WTC11 (cell line): ENCODE measurements around the gene DDX4. TPM values are rescaled to one million over a fixed set of nuclear protein-coding genes. Genes with fewer than 3 reads are reported as not detected.
A peak's percentile ranks its signal among the peaks of the same experiment; 100 is the strongest.
"Not testable (repeated sequence)": the region's sequence is repeated elsewhere in the genome, so short reads cannot be mapped to it uniquely, and the experiment has no call there.

Experiments
- ATAC-seq: fragments of 200-7000 bp; cut with Tn5 transposase; 2 replicates; pipeline ENCODE4 v1.10.0; 2021; ENCODE audit warnings: mild to moderate bottlenecking, moderate library complexity
- CTCF ChIA-PET: fragments of 300-600 bp; sonication (Branson Sonifier 250); formaldehyde crosslinking; loops from one replicate; lab custom pipeline; 2021; ENCODE audit warnings: antibody characterized with exemption; lab: Charles Lee
- POLR2A ChIA-PET: fragments of 350-600 bp; sonication (Branson Sonifier 250); formaldehyde crosslinking; loops from one replicate; lab custom pipeline; 2021; ENCODE audit warnings: antibody characterized with exemption; lab: Charles Lee
- DNase-seq: peaks from one replicate; pipeline ENCODE4 v3.0.0; 2021; ENCODE audit warnings: low spot score
- H3K27ac Mint-ChIP-seq: 2 replicates; pipeline ENCODE4 v1.8.0; 2021; ENCODE audit warnings: mixed read lengths
- H3K27me3 Mint-ChIP-seq: 2 replicates; pipeline ENCODE4 v1.8.0; 2021; ENCODE audit warnings: low read depth, mild to moderate bottlenecking, moderate library complexity, mixed read lengths
- H3K36me3 Mint-ChIP-seq: 2 replicates; pipeline ENCODE4 v1.8.0; 2021; ENCODE audit warnings: mixed read lengths
- H3K4me1 Mint-ChIP-seq: 2 replicates; pipeline ENCODE4 v1.8.0; 2022; ENCODE audit warnings: mixed read lengths
- H3K4me3 Mint-ChIP-seq: 2 replicates; pipeline ENCODE4 v1.8.0; 2021; ENCODE audit warnings: mild to moderate bottlenecking, moderate library complexity, mixed read lengths
- H3K9me3 Mint-ChIP-seq: 2 replicates; pipeline ENCODE4 v1.8.0; 2021; ENCODE audit warnings: mixed read lengths
- CREM ChIP-seq: sonication (generic); formaldehyde crosslinking; IDR thresholded peaks from 2 replicates; pipeline ENCODE4 v1.8.1; 2022; ENCODE audit warnings: mild to moderate bottlenecking, missing genetic modification reagents, moderate library complexity
- ESRRA ChIP-seq: sonication (generic); formaldehyde crosslinking; IDR thresholded peaks from 2 replicates; pipeline ENCODE4 v1.8.1; 2022; ENCODE audit warnings: mild to moderate bottlenecking, missing genetic modification reagents, borderline replicate concordance
- KAT7 ChIP-seq: sonication (generic); formaldehyde crosslinking; IDR thresholded peaks from 2 replicates; pipeline ENCODE4 v1.8.1; 2023; ENCODE audit warnings: missing genetic modification reagents, mild to moderate bottlenecking, borderline replicate concordance
- RORB ChIP-seq: fragments of 250-450 bp; sonication (Bioruptor Pico); IDR thresholded peaks from 2 replicates; pipeline ENCODE4 v1.9.0; 2021; ENCODE audit warnings: mild to moderate bottlenecking
- TEAD1 ChIP-seq: sonication (generic); formaldehyde crosslinking; IDR thresholded peaks from 2 replicates; pipeline ENCODE4 v1.8.0; 2022; ENCODE audit warnings: mild to moderate bottlenecking, missing genetic modification reagents
- ZNF317 ChIP-seq: sonication (generic); formaldehyde crosslinking; IDR thresholded peaks from 2 replicates; pipeline ENCODE4 v1.8.1; 2023; ENCODE audit warnings: low read depth, mild to moderate bottlenecking, moderate library complexity, missing genetic modification reagents, borderline replicate concordance
- ZNF396 ChIP-seq: fragments of 250-450 bp; sonication (Bioruptor Pico); IDR thresholded peaks from 2 replicates; pipeline ENCODE4 v1.8.0; 2021; ENCODE audit warnings: mild to moderate bottlenecking, moderate library complexity, borderline replicate concordance
- total RNA-seq: library from RNA; stranded (reverse); gene quantifications from 3 replicates; pipeline ENCODE4 v1.2.3, GENCODE V29; 2021
- TF ChIP-seq, protein P1 (sequence below): sonication (generic); formaldehyde crosslinking; IDR thresholded peaks from 2 replicates; pipeline ENCODE4 v1.8.1; 2023; ENCODE audit warnings: mild to moderate bottlenecking, missing genetic modification reagents, moderate library complexity
- TF ChIP-seq, protein P2 (sequence below): sonication (generic); formaldehyde crosslinking; conservative IDR thresholded peaks from 2 replicates; pipeline ENCODE4 v1.8.1; 2023; ENCODE audit warnings: mild to moderate bottlenecking, low read depth, missing genetic modification reagents, moderate library complexity
- TF ChIP-seq, protein P3 (sequence below): fragments of 250-450 bp; sonication (Bioruptor Pico); IDR thresholded peaks from 2 replicates; pipeline ENCODE4 v1.9.0; 2021; ENCODE audit warnings: mild to moderate bottlenecking, borderline replicate concordance
- TF ChIP-seq, protein P4 (sequence below): sonication (generic); formaldehyde crosslinking; IDR thresholded peaks from 2 replicates; pipeline ENCODE4 v1.8.1; 2023; ENCODE audit warnings: mild to moderate bottlenecking, missing genetic modification reagents
- TF ChIP-seq, protein P5 (sequence below): sonication (generic); formaldehyde crosslinking; IDR thresholded peaks from 2 replicates; pipeline ENCODE4 v1.8.0; 2022; ENCODE audit warnings: mild to moderate bottlenecking, missing genetic modification reagents

DDX4 gene
- total RNA-seq, 1 experiment from 2014 or later = not detected

DNA sequence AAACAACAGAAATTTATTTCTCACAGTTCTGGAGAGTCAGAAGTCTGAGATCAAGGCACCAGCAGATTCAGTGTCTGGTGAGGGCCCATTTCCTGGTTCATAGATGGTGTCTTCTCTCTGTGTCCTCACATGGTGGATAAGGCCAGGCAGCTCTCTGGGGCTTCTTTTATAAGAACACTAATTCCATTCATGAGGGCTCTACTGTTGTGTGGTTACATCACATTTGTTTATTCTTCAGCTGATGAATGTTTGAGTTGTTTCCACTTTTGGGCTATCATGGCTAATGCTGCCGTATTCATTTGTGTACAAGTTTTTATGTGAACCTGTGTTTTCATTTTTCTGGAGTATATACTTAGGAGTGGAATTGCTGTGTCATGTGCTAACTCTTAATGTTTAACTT lies 35.2 kb downstream of the DDX4 start (continued):
- TF ChIP-seq, protein P1, sequence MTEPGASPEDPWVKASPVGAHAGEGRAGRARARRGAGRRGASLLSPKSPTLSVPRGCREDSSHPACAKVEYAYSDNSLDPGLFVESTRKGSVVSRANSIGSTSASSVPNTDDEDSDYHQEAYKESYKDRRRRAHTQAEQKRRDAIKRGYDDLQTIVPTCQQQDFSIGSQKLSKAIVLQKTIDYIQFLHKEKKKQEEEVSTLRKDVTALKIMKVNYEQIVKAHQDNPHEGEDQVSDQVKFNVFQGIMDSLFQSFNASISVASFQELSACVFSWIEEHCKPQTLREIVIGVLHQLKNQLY (CRISPR knock-in tag) = no peak
- TF ChIP-seq ZNF396 (CRISPR knock-in tag) (no peak), ZNF317 (CRISPR knock-in tag) (no peak), ESRRA (no peak), RORB (no peak)
- TF ChIP-seq, protein P2, sequence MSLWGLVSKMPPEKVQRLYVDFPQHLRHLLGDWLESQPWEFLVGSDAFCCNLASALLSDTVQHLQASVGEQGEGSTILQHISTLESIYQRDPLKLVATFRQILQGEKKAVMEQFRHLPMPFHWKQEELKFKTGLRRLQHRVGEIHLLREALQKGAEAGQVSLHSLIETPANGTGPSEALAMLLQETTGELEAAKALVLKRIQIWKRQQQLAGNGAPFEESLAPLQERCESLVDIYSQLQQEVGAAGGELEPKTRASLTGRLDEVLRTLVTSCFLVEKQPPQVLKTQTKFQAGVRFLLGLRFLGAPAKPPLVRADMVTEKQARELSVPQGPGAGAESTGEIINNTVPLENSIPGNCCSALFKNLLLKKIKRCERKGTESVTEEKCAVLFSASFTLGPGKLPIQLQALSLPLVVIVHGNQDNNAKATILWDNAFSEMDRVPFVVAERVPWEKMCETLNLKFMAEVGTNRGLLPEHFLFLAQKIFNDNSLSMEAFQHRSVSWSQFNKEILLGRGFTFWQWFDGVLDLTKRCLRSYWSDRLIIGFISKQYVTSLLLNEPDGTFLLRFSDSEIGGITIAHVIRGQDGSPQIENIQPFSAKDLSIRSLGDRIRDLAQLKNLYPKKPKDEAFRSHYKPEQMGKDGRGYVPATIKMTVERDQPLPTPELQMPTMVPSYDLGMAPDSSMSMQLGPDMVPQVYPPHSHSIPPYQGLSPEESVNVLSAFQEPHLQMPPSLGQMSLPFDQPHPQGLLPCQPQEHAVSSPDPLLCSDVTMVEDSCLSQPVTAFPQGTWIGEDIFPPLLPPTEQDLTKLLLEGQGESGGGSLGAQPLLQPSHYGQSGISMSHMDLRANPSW (CRISPR knock-in tag) = no peak
- TF ChIP-seq, protein P3, sequence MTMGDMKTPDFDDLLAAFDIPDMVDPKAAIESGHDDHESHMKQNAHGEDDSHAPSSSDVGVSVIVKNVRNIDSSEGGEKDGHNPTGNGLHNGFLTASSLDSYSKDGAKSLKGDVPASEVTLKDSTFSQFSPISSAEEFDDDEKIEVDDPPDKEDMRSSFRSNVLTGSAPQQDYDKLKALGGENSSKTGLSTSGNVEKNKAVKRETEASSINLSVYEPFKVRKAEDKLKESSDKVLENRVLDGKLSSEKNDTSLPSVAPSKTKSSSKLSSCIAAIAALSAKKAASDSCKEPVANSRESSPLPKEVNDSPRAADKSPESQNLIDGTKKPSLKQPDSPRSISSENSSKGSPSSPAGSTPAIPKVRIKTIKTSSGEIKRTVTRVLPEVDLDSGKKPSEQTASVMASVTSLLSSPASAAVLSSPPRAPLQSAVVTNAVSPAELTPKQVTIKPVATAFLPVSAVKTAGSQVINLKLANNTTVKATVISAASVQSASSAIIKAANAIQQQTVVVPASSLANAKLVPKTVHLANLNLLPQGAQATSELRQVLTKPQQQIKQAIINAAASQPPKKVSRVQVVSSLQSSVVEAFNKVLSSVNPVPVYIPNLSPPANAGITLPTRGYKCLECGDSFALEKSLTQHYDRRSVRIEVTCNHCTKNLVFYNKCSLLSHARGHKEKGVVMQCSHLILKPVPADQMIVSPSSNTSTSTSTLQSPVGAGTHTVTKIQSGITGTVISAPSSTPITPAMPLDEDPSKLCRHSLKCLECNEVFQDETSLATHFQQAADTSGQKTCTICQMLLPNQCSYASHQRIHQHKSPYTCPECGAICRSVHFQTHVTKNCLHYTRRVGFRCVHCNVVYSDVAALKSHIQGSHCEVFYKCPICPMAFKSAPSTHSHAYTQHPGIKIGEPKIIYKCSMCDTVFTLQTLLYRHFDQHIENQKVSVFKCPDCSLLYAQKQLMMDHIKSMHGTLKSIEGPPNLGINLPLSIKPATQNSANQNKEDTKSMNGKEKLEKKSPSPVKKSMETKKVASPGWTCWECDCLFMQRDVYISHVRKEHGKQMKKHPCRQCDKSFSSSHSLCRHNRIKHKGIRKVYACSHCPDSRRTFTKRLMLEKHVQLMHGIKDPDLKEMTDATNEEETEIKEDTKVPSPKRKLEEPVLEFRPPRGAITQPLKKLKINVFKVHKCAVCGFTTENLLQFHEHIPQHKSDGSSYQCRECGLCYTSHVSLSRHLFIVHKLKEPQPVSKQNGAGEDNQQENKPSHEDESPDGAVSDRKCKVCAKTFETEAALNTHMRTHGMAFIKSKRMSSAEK (CRISPR knock-in tag) = no peak
- TF ChIP-seq, all 79 proteins: peak for 0

DNA sequence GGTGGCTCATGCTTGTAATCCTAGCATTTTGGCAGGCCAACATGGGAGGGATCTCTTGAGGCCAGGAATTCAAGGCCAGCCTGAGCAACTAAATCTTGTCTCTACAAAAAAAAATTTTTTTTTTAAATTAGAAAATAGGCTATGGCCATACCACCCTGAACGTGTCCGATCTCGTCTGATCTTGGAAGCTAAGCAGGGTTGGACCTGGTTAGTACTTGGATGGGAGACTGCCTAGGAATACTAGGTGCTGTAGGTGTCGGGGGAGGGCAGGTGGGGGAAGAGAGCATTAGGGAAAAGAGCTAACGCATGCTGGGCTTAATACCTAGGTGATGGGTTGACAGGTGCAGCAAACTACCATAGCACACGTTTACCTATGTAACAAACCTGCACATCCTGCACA lies 39.5 kb downstream of the DDX4 start:
- ATAC-seq = no peak
- TF ChIP-seq, protein P4, sequence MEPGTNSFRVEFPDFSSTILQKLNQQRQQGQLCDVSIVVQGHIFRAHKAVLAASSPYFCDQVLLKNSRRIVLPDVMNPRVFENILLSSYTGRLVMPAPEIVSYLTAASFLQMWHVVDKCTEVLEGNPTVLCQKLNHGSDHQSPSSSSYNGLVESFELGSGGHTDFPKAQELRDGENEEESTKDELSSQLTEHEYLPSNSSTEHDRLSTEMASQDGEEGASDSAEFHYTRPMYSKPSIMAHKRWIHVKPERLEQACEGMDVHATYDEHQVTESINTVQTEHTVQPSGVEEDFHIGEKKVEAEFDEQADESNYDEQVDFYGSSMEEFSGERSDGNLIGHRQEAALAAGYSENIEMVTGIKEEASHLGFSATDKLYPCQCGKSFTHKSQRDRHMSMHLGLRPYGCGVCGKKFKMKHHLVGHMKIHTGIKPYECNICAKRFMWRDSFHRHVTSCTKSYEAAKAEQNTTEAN (CRISPR knock-in tag) = no peak
- TF ChIP-seq CREM (CRISPR knock-in tag) (no peak), TEAD1 (no peak), KAT7 (no peak)
- TF ChIP-seq, protein P1 (CRISPR knock-in tag) = no peak
- TF ChIP-seq, protein P5, sequence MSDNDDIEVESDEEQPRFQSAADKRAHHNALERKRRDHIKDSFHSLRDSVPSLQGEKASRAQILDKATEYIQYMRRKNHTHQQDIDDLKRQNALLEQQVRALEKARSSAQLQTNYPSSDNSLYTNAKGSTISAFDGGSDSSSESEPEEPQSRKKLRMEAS (CRISPR knock-in tag) = no peak
- H3K27ac Mint-ChIP-seq = peak overlapping the region; percentile 5; the same call in 1 of the 2 replicates
- CTCF ChIA-PET = interaction anchor here (0.6 kb wide), 1 partner anchor 561 kb away, joined by 4 read pairs; no protein-coding TSS in a partner anchor
- H3K4me1 Mint-ChIP-seq = peaks cover 15% of the 10 kb centered on the region
- H3K27me3 Mint-ChIP-seq = no peaks in the 10 kb centered on the region
- POLR2A ChIA-PET = no interaction called here
- DNase-seq = no peak
- H3K9me3 Mint-ChIP-seq = no peaks in the 10 kb centered on the region
- H3K4me3 Mint-ChIP-seq = no peak overlapping the region
- H3K36me3 Mint-ChIP-seq = no peaks in the 10 kb centered on the region

DNA sequence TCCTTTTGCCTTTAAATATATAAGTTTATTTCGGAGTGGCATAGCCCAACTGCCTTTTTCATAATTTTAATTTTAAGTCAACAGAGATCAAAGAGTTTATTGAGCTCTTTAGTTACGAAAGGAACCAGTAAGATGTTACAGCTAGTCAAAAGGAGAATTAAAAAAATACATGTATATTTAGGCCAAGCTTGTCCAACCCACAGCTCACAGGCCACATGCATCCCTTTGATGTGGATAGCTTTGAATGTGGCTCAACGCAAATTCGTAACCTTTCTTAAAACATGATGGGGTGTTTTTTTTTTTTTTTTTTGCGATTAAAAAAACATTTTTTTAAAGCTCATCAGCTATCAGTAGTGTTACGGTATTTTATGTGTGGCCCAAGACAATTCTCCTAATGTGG lies 63.1 kb downstream of the DDX4 start:
- Mint-ChIP-seq H3K36me3 (no peaks in the 10 kb centered on the region), H3K9me3 (peaks cover 5% of the 10 kb centered on the region), H3K4me3 (no peak overlapping the region), H3K4me1 (no peaks in the 10 kb centered on the region), H3K27ac (no peak overlapping the region), H3K27me3 (peaks cover 3% of the 10 kb centered on the region)
- DNase-seq (no peak), ATAC-seq (no peak)
- CTCF ChIA-PET = interaction anchor here (0.7 kb wide), 1 partner anchor 1026 kb away, joined by 3 read pairs; no protein-coding TSS in a partner anchor
- POLR2A ChIA-PET = no interaction called here
- no peak for TF ChIP-seq CREM (CRISPR knock-in tag)

DNA sequence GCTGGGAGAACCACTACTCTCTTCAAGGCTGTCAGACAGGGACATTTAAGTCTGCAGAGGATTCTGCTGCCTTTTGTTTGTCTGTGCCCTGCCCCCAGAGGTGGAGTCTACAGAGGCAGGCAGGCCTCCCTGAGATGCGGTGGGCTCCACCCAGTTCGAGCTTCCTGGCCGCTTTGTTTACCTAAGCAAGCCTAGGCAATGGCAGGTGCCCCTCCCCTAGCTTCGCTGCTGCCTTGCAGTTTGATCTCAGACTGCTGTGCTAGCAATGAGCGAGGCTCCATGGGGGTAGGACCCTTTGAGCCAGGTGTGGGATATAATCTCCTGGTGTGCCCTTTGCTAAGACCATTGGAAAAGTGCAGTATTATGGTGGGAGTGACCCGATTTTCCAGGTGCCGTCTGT lies 71.0 kb downstream of the DDX4 start:
- peaks cover 40% of the 10 kb centered on the region for H3K9me3 Mint-ChIP-seq
- H3K4me3 Mint-ChIP-seq, CTCF ChIA-PET, POLR2A ChIA-PET, ATAC-seq, DNase-seq, H3K4me1 Mint-ChIP-seq, H3K27ac Mint-ChIP-seq: not testable (repeated sequence)
- H3K27me3 Mint-ChIP-seq = peaks cover 16% of the 10 kb centered on the region
- peaks cover 29% of the 10 kb centered on the region for H3K36me3 Mint-ChIP-seq

DNA sequence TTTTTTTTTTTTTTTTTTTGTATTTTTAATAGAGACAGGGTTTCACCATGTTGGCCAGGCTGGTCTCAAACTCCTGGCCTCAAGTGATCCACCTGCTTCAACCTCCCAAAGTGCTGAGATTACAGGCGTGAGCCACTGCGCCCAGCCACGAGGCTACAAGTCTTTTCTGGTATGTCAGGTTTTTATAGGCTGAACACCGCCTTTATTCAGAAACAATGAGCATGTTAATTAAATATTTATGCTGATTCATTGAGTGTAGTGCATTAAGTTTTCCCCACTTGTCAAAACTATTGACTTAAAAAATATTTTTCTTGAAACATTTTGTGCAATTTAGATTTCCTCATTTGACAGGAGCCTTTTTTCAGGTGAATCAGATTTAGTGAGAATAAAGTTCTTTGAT lies 78.1 kb downstream of the DDX4 start:
- H3K27me3 Mint-ChIP-seq, H3K27ac Mint-ChIP-seq, DNase-seq, ATAC-seq, H3K4me3 Mint-ChIP-seq, H3K36me3 Mint-ChIP-seq, POLR2A ChIA-PET, H3K9me3 Mint-ChIP-seq, H3K4me1 Mint-ChIP-seq: not testable (repeated sequence)
- CTCF ChIA-PET = interaction anchor here (0.8 kb wide), 1 partner anchor 590 kb away, joined by 3 read pairs; no protein-coding TSS in a partner anchor
